Smooth muscle cell (in vitro differentiated cells): ENCODE measurements around the gene CCL4L2. TPM values are rescaled to one million over a fixed set of nuclear protein-coding genes. Genes with fewer than 3 reads are reported as not detected.
"Not testable (repeated sequence)": the region's sequence is repeated elsewhere in the genome, so short reads cannot be mapped to it uniquely, and the experiment has no call there.

Source experiments
- DNase-seq: peaks from one replicate; lab custom pipeline; 2025; ENCODE audit not compliant: unreplicated experiment; lab: John Stamatoyannopoulos, UW
- H2AFZ ChIP-seq: fragments of 200-600 bp; sonication (generic); 2 replicates; pipeline ENCODE4 v1.6.0; 2016; ENCODE audit warnings: antibody characterized with exemption, low read depth, mild to moderate bottlenecking
- H3F3A ChIP-seq: fragments of 200-600 bp; sonication (generic); 2 replicates; pipeline ENCODE4 v1.6.0; 2017; ENCODE audit warnings: antibody characterized with exemption, low read depth
- H3K27ac ChIP-seq: fragments of 200-600 bp; sonication (generic); 2 replicates; pipeline ENCODE4 v1.5.1; 2016; ENCODE audit warnings: low read depth, mild to moderate bottlenecking
- H3K27me3 ChIP-seq: fragments of 200-600 bp; sonication (generic); 2 replicates; pipeline ENCODE4 v1.6.1; 2016; ENCODE audit warnings: low read depth, mild to moderate bottlenecking
- H3K36me3 ChIP-seq: fragments of 200-600 bp; sonication (generic); 2 replicates; pipeline ENCODE4 v1.5.1; 2016; ENCODE audit warnings: low read depth
- H3K4me1 ChIP-seq: fragments of 200-600 bp; sonication (generic); 2 replicates; pipeline ENCODE4 v1.5.1; 2016; ENCODE audit warnings: low read depth
- H3K4me2 ChIP-seq: fragments of 200-600 bp; sonication (generic); 2 replicates; pipeline ENCODE4 v1.6.0; 2016; ENCODE audit warnings: mild to moderate bottlenecking
- H3K4me3 ChIP-seq: fragments of 200-600 bp; sonication (generic); 2 replicates; pipeline ENCODE4 v1.5.1; 2016; ENCODE audit warnings: mild to moderate bottlenecking
- H3K79me2 ChIP-seq: fragments of 200-600 bp; sonication (generic); 2 replicates; pipeline ENCODE4 v1.6.0; 2016; ENCODE audit warnings: low read depth, mild to moderate bottlenecking
- H3K9ac ChIP-seq: fragments of 200-600 bp; sonication (generic); 2 replicates; pipeline ENCODE4 v1.6.0; 2016; ENCODE audit warnings: low read depth
- H3K9me3 ChIP-seq: fragments of 200-600 bp; sonication (generic); replicated peaks from 2 replicates; pipeline ENCODE4 v1.5.1; 2016; ENCODE audit warnings: low read depth
- H4K20me1 ChIP-seq: fragments of 200-600 bp; sonication (generic); 2 replicates; pipeline ENCODE4 v1.6.0; 2016; ENCODE audit warnings: low read depth
- CTCF ChIP-seq: fragments of 200-600 bp; sonication (generic); IDR thresholded peaks from 2 replicates; pipeline ENCODE4 v1.5.1; 2017; ENCODE audit warnings: borderline replicate concordance, mild to moderate bottlenecking, antibody characterized with exemption; ENCODE audit not compliant: insufficient read depth, poor library complexity, severe bottlenecking
- WGBS: methylation state at CpG from one replicate; pipeline ENCODE4 v1.1.7; 2016; ENCODE audit warnings: low lambda C conversion rate; 5-methylcytosine and 5-hydroxymethylcytosine counted together
- polyA plus RNA-seq: library from polyadenylated mRNA; unstranded; fragments of >200 nt; fragmentation: Nextera tagmentation; extraction: Ambion mirVana; gene quantifications from 2 replicates; pipeline ENCODE4 v1.2.1, GENCODE V29; 2016
- total RNA-seq: library from RNA; depleted of rRNA; stranded (reverse); fragments of >200 nt; gene quantifications from 2 replicates; pipeline ENCODE4 v1.2.3, GENCODE V29; 2014

The CCL4L2 gene
- total and polyA plus RNA-seq, 2 experiments from 2014 or later = not detected

- Histone ChIP-seq H3K9me3 (no peaks in the 10 kb centered on the region), H3K27me3 (peaks cover 25% of the 10 kb centered on the region), H3K9ac (no peak overlapping the region), H3K36me3 (no peaks in the 10 kb centered on the region), H3K79me2 (no peaks in the 10 kb centered on the region), H3K4me2 (no peak overlapping the region), H3K4me3 (no peak overlapping the region), H4K20me1 (no peaks in the 10 kb centered on the region), H3F3A (no peaks in the 10 kb centered on the region), H2AFZ (no peak overlapping the region), H3K27ac (no peak overlapping the region), H3K4me1 (no peaks in the 10 kb centered on the region)
- 67% methylated on average over 7 of the region's 7 CpGs for WGBS
- no peak for DNase-seq
- TF ChIP-seq CTCF = no peak
Measured at GRCh38 chr17:36188891-36189306, 22.0 kb upstream of the CCL4L2 start.

GRCh38 chr17:36189993-36190392 lies 20.9 kb upstream of the CCL4L2 start:
- not testable (repeated sequence) for H3K27ac ChIP-seq, H3K4me3 ChIP-seq, DNase-seq, H3F3A ChIP-seq, H3K9ac ChIP-seq, H3K9me3 ChIP-seq, H3K4me2 ChIP-seq, H3K79me2 ChIP-seq, H3K4me1 ChIP-seq, H4K20me1 ChIP-seq, H3K36me3 ChIP-seq, H2AFZ ChIP-seq
- 82% methylated on average over 5 of the region's 5 CpGs for WGBS
- H3K27me3 ChIP-seq = peaks cover 20% of the 10 kb centered on the region

GRCh38 chr17:36190549-36191330 lies 20.1 kb upstream of the CCL4L2 start:
- H3K79me2 ChIP-seq, H3K4me2 ChIP-seq, H4K20me1 ChIP-seq, H3F3A ChIP-seq, H3K27ac ChIP-seq, H3K9ac ChIP-seq, DNase-seq, H3K4me3 ChIP-seq, H3K4me1 ChIP-seq, H3K9me3 ChIP-seq, H3K36me3 ChIP-seq, H2AFZ ChIP-seq: not testable (repeated sequence)
- H3K27me3 ChIP-seq = peaks cover 23% of the 10 kb centered on the region
- 88% methylated on average over 9 of the region's 9 CpGs for WGBS

DNA sequence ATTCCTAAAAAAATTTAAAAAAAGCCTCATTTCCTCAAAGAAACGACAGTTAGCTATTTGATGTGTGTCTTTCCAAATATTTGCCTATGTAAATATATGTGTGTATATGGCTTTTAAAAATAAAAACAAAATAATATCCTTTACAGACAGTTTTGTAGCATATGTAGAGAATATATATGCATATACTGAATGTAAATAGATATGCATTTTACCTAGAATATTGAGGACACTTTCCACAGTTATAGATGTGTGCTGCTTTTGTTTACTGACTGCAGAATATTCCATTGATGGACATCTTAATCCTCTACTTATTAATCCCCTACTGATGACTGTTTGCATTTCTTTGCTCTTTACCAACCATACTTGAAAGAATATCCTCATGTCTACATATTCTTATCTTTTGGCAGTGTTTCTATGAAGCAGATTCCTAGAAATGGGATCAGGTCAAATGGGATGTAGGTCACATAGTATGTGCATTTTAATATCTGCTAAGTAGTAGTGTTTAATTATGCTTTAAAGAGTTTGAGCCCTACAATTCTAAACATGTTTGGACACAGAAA lies 17.6 kb upstream of the CCL4L2 start:
- peaks cover 10% of the 10 kb centered on the region for H3K27me3 ChIP-seq
- H3K4me2 ChIP-seq = no peak overlapping the region
- no peak overlapping the region for H3K9ac ChIP-seq
- WGBS = 79% methylated on average over 1 of the region's 1 CpG
- H4K20me1 ChIP-seq = no peaks in the 10 kb centered on the region
- no peaks in the 10 kb centered on the region for H3F3A ChIP-seq
- no peak overlapping the region for H3K4me3 ChIP-seq
- H3K4me1 ChIP-seq = no peaks in the 10 kb centered on the region
- no peaks in the 10 kb centered on the region for H3K36me3 ChIP-seq
- H3K79me2 ChIP-seq = no peaks in the 10 kb centered on the region
- no peak overlapping the region for H2AFZ ChIP-seq
- no peak overlapping the region for H3K27ac ChIP-seq
- TF ChIP-seq CTCF = no peak
- no peaks in the 10 kb centered on the region for H3K9me3 ChIP-seq
- DNase-seq = no peak

DNA sequence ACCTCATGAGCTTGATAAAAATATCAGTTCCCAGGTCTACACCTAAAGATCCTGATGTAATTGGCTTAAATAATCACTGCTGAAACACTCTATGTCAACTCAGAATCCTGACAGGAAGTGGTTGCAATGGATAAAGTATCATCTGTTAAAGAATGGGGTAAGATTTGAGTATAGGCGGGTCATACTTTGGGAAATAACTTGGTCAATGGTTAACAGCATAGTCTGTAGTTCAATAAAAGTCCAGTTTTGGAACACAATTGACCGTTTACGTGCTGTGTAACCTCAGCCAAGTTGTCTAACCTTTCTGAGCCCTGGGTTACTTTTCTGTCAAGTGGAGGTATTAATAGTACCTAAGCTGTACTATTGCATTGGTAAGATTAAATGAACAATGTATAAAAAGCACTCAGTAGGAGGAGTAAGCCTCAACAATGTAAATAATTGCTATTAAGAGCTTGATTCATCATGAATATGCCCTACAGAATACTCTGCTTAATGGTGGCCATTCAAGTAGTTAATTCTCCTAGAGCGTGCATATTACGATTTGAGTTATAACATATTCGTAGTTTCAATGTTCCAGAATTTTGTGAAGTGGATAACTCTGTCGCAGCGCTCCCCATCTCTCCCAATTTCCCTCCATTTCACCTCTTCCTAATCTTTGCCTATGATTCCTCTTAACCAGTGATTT lies 16.6 kb upstream of the CCL4L2 start:
- not testable (repeated sequence) for DNase-seq, H4K20me1 ChIP-seq, H3K9me3 ChIP-seq, H3K79me2 ChIP-seq, H3F3A ChIP-seq, H2AFZ ChIP-seq, H3K4me1 ChIP-seq, H3K4me2 ChIP-seq, H3K4me3 ChIP-seq, H3K27ac ChIP-seq, H3K36me3 ChIP-seq, H3K9ac ChIP-seq
- 77% methylated on average over 8 of the region's 8 CpGs for WGBS
- peaks cover 10% of the 10 kb centered on the region for H3K27me3 ChIP-seq

DNA sequence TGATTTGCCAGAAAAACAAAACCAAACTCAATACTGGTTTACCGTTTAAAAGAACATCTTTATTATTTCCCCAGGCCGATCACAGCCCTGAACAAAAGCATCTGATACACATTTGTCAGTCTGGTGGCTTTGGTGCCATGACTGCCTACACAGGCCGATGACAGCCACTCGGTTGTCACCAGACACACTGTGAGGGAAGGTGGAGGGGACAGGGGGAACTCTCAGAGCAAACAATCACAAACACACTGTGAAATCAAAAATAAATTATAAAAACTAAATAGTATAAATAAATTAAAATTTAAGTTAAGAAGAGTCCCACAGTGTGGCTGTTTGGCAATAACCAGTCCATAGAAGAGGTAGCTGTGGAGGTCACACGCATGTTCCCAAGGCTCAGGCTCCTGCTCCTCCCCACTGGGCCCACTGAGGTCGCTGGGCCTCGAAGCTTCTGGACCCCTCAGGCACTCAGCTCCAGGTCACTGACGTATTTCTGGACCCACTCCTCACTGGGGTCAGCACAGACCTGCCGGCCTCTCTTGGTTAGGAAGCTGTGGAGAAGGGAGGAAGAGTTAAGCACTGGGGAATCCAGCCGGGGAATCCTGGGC lies 15.9 kb upstream of the CCL4L2 start:
- H3K27me3 ChIP-seq = peaks cover 10% of the 10 kb centered on the region
- H3K4me3 ChIP-seq, H3K4me1 ChIP-seq, H4K20me1 ChIP-seq, H2AFZ ChIP-seq, H3K36me3 ChIP-seq, H3K27ac ChIP-seq, H3F3A ChIP-seq, H3K4me2 ChIP-seq, H3K9ac ChIP-seq, H3K9me3 ChIP-seq, DNase-seq, H3K79me2 ChIP-seq: not testable (repeated sequence)
- 91% methylated on average over 10 of the region's 10 CpGs for WGBS
